ENCODE results near the gene MOK.
"Not testable (repeated sequence)": the region's sequence is repeated elsewhere in the genome, so short reads cannot be mapped to it uniquely, and the experiment has no call there.

MOK gene

GRCh38 chr14:102241147-102241546 lies 63.8 kb downstream of the MOK start:
- H3K4me3 ChIP-seq (ENCODE audit: low read depth, low read length), result no peak overlapping the region
- no peaks in the 10 kb centered on the region for H3K79me2 ChIP-seq
- H3K4me2 ChIP-seq (ENCODE audit: low read length), result no peak overlapping the region
- H3K9ac ChIP-seq, result no peak overlapping the region
- TF ChIP-seq CTCF (IDR thresholded peaks at IDR 0.05), result no peak
- H3K27ac ChIP-seq, result no peak overlapping the region
- H3K27me3 ChIP-seq (ENCODE audit: control insufficient read depth, insufficient read depth, low read length), result no peaks in the 10 kb centered on the region
- peaks cover 7% of the 10 kb centered on the region for H3K4me1 ChIP-seq
- H2AFZ ChIP-seq, result no peak overlapping the region
- H3K36me3 ChIP-seq (ENCODE audit: control insufficient read depth, insufficient read depth, low read length), result no peaks in the 10 kb centered on the region
- H3K9me3 ChIP-seq (ENCODE audit: control insufficient read depth, low read length), result no peaks in the 10 kb centered on the region

- H3K27me3 ChIP-seq (ENCODE audit: control insufficient read depth, insufficient read depth, low read length); H2AFZ ChIP-seq; H3K9ac ChIP-seq; H3K4me1 ChIP-seq; H3K27ac ChIP-seq; H3K4me2 ChIP-seq (ENCODE audit: low read length); H3K79me2 ChIP-seq; H3K4me3 ChIP-seq (ENCODE audit: low read depth, low read length); H3K36me3 ChIP-seq (ENCODE audit: control insufficient read depth, insufficient read depth, low read length); H3K9me3 ChIP-seq (ENCODE audit: control insufficient read depth, low read length): not testable (repeated sequence)
Measured at GRCh38 chr14:102240481-102240880, 64.5 kb downstream of the MOK start.

- TF ChIP-seq CTCF (IDR thresholded peaks at IDR 0.05), result no peak
- Histone ChIP-seq H3K27ac (no peak overlapping the region), H3K4me2 (ENCODE audit: low read length) (no peak overlapping the region), H3K4me1 (peaks cover 7% of the 10 kb centered on the region), H3K9me3 (ENCODE audit: control insufficient read depth, low read length) (no peaks in the 10 kb centered on the region), H3K36me3 (ENCODE audit: control insufficient read depth, insufficient read depth, low read length) (no peaks in the 10 kb centered on the region), H2AFZ (no peak overlapping the region), H3K9ac (no peak overlapping the region), H3K79me2 (no peaks in the 10 kb centered on the region), H3K27me3 (ENCODE audit: control insufficient read depth, insufficient read depth, low read length) (no peaks in the 10 kb centered on the region), H3K4me3 (ENCODE audit: low read depth, low read length) (no peak overlapping the region)
Measured at GRCh38 chr14:102239231-102239630, 65.7 kb downstream of the MOK start.

GRCh38 chr14:102238766-102239165 lies 66.2 kb downstream of the MOK start:
- H3K27me3 ChIP-seq (ENCODE audit: control insufficient read depth, insufficient read depth, low read length), result no peaks in the 10 kb centered on the region
- H3K79me2 ChIP-seq, result no peaks in the 10 kb centered on the region

GRCh38 chr14:102238131-102238530 lies 66.8 kb downstream of the MOK start:
- no peak overlapping the region for H3K4me3 ChIP-seq (ENCODE audit: low read depth, low read length)
- no peak overlapping the region for H2AFZ ChIP-seq
- H3K36me3 ChIP-seq (ENCODE audit: control insufficient read depth, insufficient read depth, low read length), result no peaks in the 10 kb centered on the region
- no peak for TF ChIP-seq CTCF (IDR thresholded peaks at IDR 0.05)
- no peak overlapping the region for H3K27ac ChIP-seq
- no peaks in the 10 kb centered on the region for H3K27me3 ChIP-seq (ENCODE audit: control insufficient read depth, insufficient read depth, low read length)
- no peaks in the 10 kb centered on the region for H3K79me2 ChIP-seq
- H3K4me2 ChIP-seq (ENCODE audit: low read length), result no peak overlapping the region
- H3K9me3 ChIP-seq (ENCODE audit: control insufficient read depth, low read length), result no peaks in the 10 kb centered on the region
- peaks cover 7% of the 10 kb centered on the region for H3K4me1 ChIP-seq
- H3K9ac ChIP-seq, result no peak overlapping the region

More at GRCh38 chr14:102238766-102239165, 66.2 kb downstream of the MOK start:
- H3K36me3 ChIP-seq (ENCODE audit: control insufficient read depth, insufficient read depth, low read length), result no peaks in the 10 kb centered on the region
- TF ChIP-seq CTCF (IDR thresholded peaks at IDR 0.05), result no peak
- no peak overlapping the region for H2AFZ ChIP-seq
- no peaks in the 10 kb centered on the region for H3K9me3 ChIP-seq (ENCODE audit: control insufficient read depth, low read length)
- no peak overlapping the region for H3K4me2 ChIP-seq (ENCODE audit: low read length)
- no peak overlapping the region for H3K9ac ChIP-seq
- no peak overlapping the region for H3K27ac ChIP-seq
- peaks cover 7% of the 10 kb centered on the region for H3K4me1 ChIP-seq
- H3K4me3 ChIP-seq (ENCODE audit: low read depth, low read length), result no peak overlapping the region
